K562 (cell line): ENCODE measurements around the gene DMXL1. TPM values are rescaled to one million over a fixed set of nuclear protein-coding genes. Genes with fewer than 3 reads are reported as not detected.

Source experiments
- C11orf30 ChIP-seq: fragments of 450-650 bp; IDR thresholded peaks from 2 replicates; pipeline ENCODE4 v1.6.1; 2016; ENCODE audit warnings: low read depth, mild to moderate bottlenecking
- CBFA2T3 ChIP-seq: fragments of 450-650 bp; IDR thresholded peaks from 2 replicates; pipeline ENCODE4 v1.6.1; 2017
- COPS2 ChIP-seq: fragments of 450-650 bp; conservative IDR thresholded peaks from 2 replicates; pipeline ENCODE4 v1.6.1; 2016; ENCODE audit warnings: mild to moderate bottlenecking, moderate library complexity
- CTBP1 ChIP-seq: fragments of 450-650 bp; IDR thresholded peaks from 2 replicates; pipeline ENCODE4 v1.6.1; 2016; ENCODE audit warnings: borderline replicate concordance
- IFI16 ChIP-seq: fragments of 250-450 bp; sonication (Bioruptor Pico); IDR thresholded peaks from 2 replicates; pipeline ENCODE4 v2.1.2; 2022; ENCODE audit warnings: mild to moderate bottlenecking, inconsistent platforms
- KAT2B ChIP-seq: IDR thresholded peaks from one replicate; pipeline ENCODE4 v1.6.1; 2012; ENCODE audit warnings: low read depth, mild to moderate bottlenecking, control low read depth, inconsistent platforms, low read length, moderate library complexity
- PHTF2 ChIP-seq: fragments of 250-450 bp; sonication (Bioruptor Pico); IDR thresholded peaks from 2 replicates; pipeline ENCODE4 v1.5.0; 2021; ENCODE audit warnings: mild to moderate bottlenecking
- PTTG1 ChIP-seq: fragments of 450-650 bp; IDR thresholded peaks from 2 replicates; pipeline ENCODE4 v1.6.1; 2016; ENCODE audit warnings: low read depth, mild to moderate bottlenecking, missing genetic modification characterization, missing compliant biosample characterization
- SMAD1 ChIP-seq: fragments of 150-350 bp; IDR thresholded peaks from 2 replicates; pipeline ENCODE4 v1.6.1; 2014; ENCODE audit warnings: low read length, low read depth; ENCODE audit not compliant: partially characterized antibody
- SRF ChIP-seq, 2 experiments: fragments of 250-450, 450-650 bp in 1 of 2; sonication (Bioruptor Pico) in 1 of 2; sonication (generic) in 1 of 2; formaldehyde crosslinking; IDR thresholded peaks; 2 replicates each; pipeline versions ENCODE4 v1.5.0 to v1.5.1; 2020 to 2022; ENCODE audit warnings: mild to moderate bottlenecking in 1 of 2, missing genetic modification reagents in 1 of 2
- STAT5B ChIP-seq: fragments of 250-450 bp; sonication (Bioruptor Pico); IDR thresholded peaks from 2 replicates; pipeline ENCODE4 v1.8.0; 2021; ENCODE audit warnings: mild to moderate bottlenecking, inconsistent platforms
- ZFP1 ChIP-seq: fragments of 450-650 bp; formaldehyde crosslinking; IDR thresholded peaks from 2 replicates; pipeline ENCODE4 v1.4.0; 2020; ENCODE audit warnings: mild to moderate bottlenecking, mixed read lengths
- ZKSCAN3 ChIP-seq: fragments of 250-450 bp; sonication (Bioruptor Pico); IDR thresholded peaks from 2 replicates; pipeline ENCODE4 v1.4.0; 2020
- polyA plus RNA-seq, 8 experiments: library from polyadenylated mRNA; depleted of rRNA in 4 of 8; stranded (reverse) in 5 of 8; unstranded in 3 of 8; fragments of >200 nt; fragmentation: Nextera tagmentation in 2 of 8; fragmentation: Illumina TruSeq in 1 of 8; extraction: Ambion mirVana in 2 of 8; extraction: Trizol in 1 of 8; gene quantifications; 2 replicates each; pipeline versions ENCODE4 v1.2.1 to v1.2.3, GENCODE V29; 2011 to 2014; ENCODE audit warnings: inconsistent platforms in 1 of 8, missing spikeins in 1 of 8
- total RNA-seq, 7 experiments: library from RNA; depleted of rRNA in 6 of 7; stranded (reverse); fragments of >200 nt in 6 of 7; fragmentation: Illumina TruSeq in 2 of 7; extraction: Trizol in 2 of 7; gene quantifications; 2 replicates each; pipeline versions ENCODE4 v1.2.1 to v1.2.3, GENCODE V29; 2011 to 2021; ENCODE audit warnings: low replicate concordance in 1 of 7
- TF ChIP-seq, protein P1 (sequence below): sonication (generic); formaldehyde crosslinking; IDR thresholded peaks from 2 replicates; pipeline ENCODE4 v1.8.1; 2023; ENCODE audit warnings: mild to moderate bottlenecking, missing genetic modification reagents
- TF ChIP-seq, protein P2 (sequence below): IDR thresholded peaks from 3 replicates; pipeline ENCODE4 v1.6.1; 2011; ENCODE audit warnings: borderline replicate concordance, mild to moderate bottlenecking; ENCODE audit not compliant: insufficient read length, insufficient read depth
- TF ChIP-seq, protein P3 (sequence below): sonication (generic); formaldehyde crosslinking; IDR thresholded peaks from 2 replicates; pipeline ENCODE4 v1.8.0; 2022; ENCODE audit warnings: mild to moderate bottlenecking, missing genetic modification reagents
- TF ChIP-seq, protein P4 (sequence below): fragments of 450-650 bp; IDR thresholded peaks from 2 replicates; pipeline ENCODE4 v1.7.0; 2016; ENCODE audit warnings: borderline replicate concordance
- TF ChIP-seq, protein P5 (sequence below): fragments of 450-650 bp; IDR thresholded peaks from 2 replicates; pipeline ENCODE4 v1.6.1; 2016; ENCODE audit warnings: low read depth, mild to moderate bottlenecking, moderate library complexity

The DMXL1 gene
- total and polyA plus RNA-seq, 9 of the 15 experiments (the other 6 are each of a cell fraction or from before 2014, with no cell fraction given), result 8.3 to 40.3 (median 30.6) TPM

DNA sequence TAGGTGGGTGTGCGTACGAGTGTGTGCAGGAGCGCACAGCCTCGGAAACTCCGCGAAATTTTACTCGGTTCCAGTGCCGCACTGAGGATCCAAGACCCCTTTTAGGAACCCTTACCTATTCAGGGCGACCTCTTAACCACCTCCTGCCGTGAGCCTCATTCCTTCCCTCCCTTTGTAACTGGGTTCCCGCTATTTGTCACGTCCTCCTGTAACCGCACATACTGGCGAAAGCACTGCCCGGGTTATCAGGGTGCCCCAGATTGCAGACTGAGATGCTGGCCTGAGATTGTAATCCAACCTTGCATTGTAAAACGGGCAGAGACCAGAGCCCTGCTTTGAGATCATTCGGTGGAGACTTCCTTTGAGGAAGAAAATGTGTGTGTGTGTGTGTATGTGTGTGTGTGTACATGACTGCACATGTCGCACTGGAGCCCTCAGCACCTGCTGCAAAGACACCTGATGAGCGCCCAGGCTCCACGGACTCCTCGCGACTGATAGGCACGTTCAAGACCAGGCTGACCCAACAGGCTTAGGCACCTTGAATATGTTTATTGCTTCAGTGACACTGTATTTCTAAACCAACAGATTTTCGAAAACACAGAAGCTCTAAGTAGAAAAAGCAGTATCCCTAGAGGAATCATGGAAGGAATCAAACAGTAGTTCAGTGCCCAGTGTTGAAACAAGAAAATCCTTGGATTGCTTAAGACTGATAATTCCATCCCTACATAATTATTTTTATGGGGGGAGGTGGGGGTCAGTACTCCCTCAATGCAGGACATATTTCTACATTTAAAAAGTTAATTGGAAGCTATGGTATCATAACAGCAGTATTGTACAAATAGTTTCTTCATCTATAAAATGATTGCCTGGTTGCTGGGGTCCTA, 198.4 kb downstream of the DMXL1 start (continued):
- TF ChIP-seq CTBP1, result peak; percentile 61; the same call in 1 of the 2 replicates
- no peak for TF ChIP-seq COPS2
- TF ChIP-seq, protein P1, sequence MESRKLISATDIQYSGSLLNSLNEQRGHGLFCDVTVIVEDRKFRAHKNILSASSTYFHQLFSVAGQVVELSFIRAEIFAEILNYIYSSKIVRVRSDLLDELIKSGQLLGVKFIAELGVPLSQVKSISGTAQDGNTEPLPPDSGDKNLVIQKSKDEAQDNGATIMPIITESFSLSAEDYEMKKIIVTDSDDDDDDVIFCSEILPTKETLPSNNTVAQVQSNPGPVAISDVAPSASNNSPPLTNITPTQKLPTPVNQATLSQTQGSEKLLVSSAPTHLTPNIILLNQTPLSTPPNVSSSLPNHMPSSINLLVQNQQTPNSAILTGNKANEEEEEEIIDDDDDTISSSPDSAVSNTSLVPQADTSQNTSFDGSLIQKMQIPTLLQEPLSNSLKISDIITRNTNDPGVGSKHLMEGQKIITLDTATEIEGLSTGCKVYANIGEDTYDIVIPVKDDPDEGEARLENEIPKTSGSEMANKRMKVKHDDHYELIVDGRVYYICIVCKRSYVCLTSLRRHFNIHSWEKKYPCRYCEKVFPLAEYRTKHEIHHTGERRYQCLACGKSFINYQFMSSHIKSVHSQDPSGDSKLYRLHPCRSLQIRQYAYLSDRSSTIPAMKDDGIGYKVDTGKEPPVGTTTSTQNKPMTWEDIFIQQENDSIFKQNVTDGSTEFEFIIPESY (CRISPR knock-in tag), result no peak
- TF ChIP-seq PHTF2 (CRISPR knock-in tag), result no peak
- TF ChIP-seq, protein P2, sequence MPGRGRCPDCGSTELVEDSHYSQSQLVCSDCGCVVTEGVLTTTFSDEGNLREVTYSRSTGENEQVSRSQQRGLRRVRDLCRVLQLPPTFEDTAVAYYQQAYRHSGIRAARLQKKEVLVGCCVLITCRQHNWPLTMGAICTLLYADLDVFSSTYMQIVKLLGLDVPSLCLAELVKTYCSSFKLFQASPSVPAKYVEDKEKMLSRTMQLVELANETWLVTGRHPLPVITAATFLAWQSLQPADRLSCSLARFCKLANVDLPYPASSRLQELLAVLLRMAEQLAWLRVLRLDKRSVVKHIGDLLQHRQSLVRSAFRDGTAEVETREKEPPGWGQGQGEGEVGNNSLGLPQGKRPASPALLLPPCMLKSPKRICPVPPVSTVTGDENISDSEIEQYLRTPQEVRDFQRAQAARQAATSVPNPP, result no peak
- no peak for TF ChIP-seq ZFP1 (CRISPR knock-in tag)
- TF ChIP-seq PTTG1, result no peak
- no peak for TF ChIP-seq ZKSCAN3 (CRISPR knock-in tag)
- TF ChIP-seq, protein P3, sequence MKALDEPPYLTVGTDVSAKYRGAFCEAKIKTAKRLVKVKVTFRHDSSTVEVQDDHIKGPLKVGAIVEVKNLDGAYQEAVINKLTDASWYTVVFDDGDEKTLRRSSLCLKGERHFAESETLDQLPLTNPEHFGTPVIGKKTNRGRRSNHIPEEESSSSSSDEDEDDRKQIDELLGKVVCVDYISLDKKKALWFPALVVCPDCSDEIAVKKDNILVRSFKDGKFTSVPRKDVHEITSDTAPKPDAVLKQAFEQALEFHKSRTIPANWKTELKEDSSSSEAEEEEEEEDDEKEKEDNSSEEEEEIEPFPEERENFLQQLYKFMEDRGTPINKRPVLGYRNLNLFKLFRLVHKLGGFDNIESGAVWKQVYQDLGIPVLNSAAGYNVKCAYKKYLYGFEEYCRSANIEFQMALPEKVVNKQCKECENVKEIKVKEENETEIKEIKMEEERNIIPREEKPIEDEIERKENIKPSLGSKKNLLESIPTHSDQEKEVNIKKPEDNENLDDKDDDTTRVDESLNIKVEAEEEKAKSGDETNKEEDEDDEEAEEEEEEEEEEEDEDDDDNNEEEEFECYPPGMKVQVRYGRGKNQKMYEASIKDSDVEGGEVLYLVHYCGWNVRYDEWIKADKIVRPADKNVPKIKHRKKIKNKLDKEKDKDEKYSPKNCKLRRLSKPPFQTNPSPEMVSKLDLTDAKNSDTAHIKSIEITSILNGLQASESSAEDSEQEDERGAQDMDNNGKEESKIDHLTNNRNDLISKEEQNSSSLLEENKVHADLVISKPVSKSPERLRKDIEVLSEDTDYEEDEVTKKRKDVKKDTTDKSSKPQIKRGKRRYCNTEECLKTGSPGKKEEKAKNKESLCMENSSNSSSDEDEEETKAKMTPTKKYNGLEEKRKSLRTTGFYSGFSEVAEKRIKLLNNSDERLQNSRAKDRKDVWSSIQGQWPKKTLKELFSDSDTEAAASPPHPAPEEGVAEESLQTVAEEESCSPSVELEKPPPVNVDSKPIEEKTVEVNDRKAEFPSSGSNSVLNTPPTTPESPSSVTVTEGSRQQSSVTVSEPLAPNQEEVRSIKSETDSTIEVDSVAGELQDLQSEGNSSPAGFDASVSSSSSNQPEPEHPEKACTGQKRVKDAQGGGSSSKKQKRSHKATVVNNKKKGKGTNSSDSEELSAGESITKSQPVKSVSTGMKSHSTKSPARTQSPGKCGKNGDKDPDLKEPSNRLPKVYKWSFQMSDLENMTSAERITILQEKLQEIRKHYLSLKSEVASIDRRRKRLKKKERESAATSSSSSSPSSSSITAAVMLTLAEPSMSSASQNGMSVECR (CRISPR knock-in tag), result peak; percentile 57; the same call in 1 of the 2 replicates
- no peak; a peak in 1 of 4 replicates for TF ChIP-seq SRF (CRISPR knock-in tag; IDR thresholded peaks at IDR 0.05)
- TF ChIP-seq CBFA2T3, result peak; percentile 82
- TF ChIP-seq, protein P4, sequence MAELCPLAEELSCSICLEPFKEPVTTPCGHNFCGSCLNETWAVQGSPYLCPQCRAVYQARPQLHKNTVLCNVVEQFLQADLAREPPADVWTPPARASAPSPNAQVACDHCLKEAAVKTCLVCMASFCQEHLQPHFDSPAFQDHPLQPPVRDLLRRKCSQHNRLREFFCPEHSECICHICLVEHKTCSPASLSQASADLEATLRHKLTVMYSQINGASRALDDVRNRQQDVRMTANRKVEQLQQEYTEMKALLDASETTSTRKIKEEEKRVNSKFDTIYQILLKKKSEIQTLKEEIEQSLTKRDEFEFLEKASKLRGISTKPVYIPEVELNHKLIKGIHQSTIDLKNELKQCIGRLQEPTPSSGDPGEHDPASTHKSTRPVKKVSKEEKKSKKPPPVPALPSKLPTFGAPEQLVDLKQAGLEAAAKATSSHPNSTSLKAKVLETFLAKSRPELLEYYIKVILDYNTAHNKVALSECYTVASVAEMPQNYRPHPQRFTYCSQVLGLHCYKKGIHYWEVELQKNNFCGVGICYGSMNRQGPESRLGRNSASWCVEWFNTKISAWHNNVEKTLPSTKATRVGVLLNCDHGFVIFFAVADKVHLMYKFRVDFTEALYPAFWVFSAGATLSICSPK, result no peak
- no peak for TF ChIP-seq C11orf30
- no peak for TF ChIP-seq KAT2B
- TF ChIP-seq, protein P5, sequence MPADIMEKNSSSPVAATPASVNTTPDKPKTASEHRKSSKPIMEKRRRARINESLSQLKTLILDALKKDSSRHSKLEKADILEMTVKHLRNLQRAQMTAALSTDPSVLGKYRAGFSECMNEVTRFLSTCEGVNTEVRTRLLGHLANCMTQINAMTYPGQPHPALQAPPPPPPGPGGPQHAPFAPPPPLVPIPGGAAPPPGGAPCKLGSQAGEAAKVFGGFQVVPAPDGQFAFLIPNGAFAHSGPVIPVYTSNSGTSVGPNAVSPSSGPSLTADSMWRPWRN, result peak; percentile 50; the same call in 1 of the 2 replicates
- TF ChIP-seq SMAD1, result no peak
- TF ChIP-seq STAT5B (CRISPR knock-in tag), result no peak
- TF ChIP-seq IFI16 (CRISPR knock-in tag), result no peak
